ENCODE data around the gene GINS1. TPM values are rescaled to one million over a fixed set of nuclear protein-coding genes. Genes with fewer than 3 reads are reported as not detected.
A peak's percentile ranks its signal among the peaks of the same experiment; 100 is the strongest.

The GINS1 gene
- total RNA-seq, 2 experiments from 2014 or later: 25.5 to 27.7 TPM

- Mint-ChIP-seq H3K4me1 (ENCODE audit: low read depth) (no peaks in the 10 kb centered on the region), H3K27ac (no peak overlapping the region), H3K9me3 (no peaks in the 10 kb centered on the region), H3K4me3 (no peak overlapping the region), H3K36me3 (ENCODE audit: low read depth) (no peaks in the 10 kb centered on the region), H3K27me3 (ENCODE audit: low read depth) (no peaks in the 10 kb centered on the region)
- intact Hi-C loops (cut with micrococcal nuclease): no loop called here
- CTCF ChIA-PET: interaction anchor here (0.8 kb wide), 1 partner anchor 152 kb away, joined by 3 read pairs; no protein-coding TSS in a partner anchor
- DNase-seq: no peak
These were observed 53.2 kb downstream of the GINS1 start for GRCh38 chr20:25460566-25461280.

DNA sequence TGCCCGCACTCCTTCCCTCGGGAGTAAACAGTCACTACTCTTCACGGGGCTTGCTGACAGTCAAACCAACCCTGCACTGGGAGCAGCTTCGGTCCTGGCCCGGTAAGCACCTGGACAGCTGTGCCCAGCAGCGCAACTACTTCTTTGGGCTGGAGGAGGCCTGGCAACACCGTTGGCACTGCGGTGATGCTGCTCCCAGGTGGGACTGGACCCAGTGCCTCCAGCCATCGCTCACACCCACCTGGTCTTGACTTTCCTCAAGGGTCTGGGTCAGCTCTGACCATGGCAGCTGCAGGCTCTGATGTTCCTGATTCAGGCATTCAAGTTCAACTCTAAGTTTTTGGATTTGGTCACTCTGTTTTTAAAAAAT is 53.8 kb downstream of the GINS1 start:
- no peaks in the 10 kb centered on the region for H3K4me1 Mint-ChIP-seq (ENCODE audit: low read depth)
- CTCF ChIA-PET: interaction anchor here (0.8 kb wide), 1 partner anchor 153 kb away, joined by 3 read pairs; no protein-coding TSS in a partner anchor
- intact Hi-C loops (cut with micrococcal nuclease): no loop called here
- DNase-seq: no peak
- no peaks in the 10 kb centered on the region for H3K9me3 Mint-ChIP-seq
- H3K4me3 Mint-ChIP-seq: no peak overlapping the region
- H3K27ac Mint-ChIP-seq: no peak overlapping the region
- H3K27me3 Mint-ChIP-seq (ENCODE audit: low read depth): no peaks in the 10 kb centered on the region
- H3K36me3 Mint-ChIP-seq (ENCODE audit: low read depth): no peaks in the 10 kb centered on the region

- Mint-ChIP-seq H3K4me1 (ENCODE audit: low read depth) (no peaks in the 10 kb centered on the region), H3K27me3 (ENCODE audit: low read depth) (no peaks in the 10 kb centered on the region), H3K36me3 (ENCODE audit: low read depth) (no peaks in the 10 kb centered on the region), H3K9me3 (no peaks in the 10 kb centered on the region), H3K4me3 (no peak overlapping the region), H3K27ac (no peak overlapping the region)
- no peak for DNase-seq
- CTCF ChIA-PET: interaction anchor here (0.8 kb wide), 1 partner anchor 153 kb away, joined by 3 read pairs; no protein-coding TSS in a partner anchor
- intact Hi-C loops (cut with micrococcal nuclease): no loop called here
These were observed 54.5 kb downstream of the GINS1 start for GRCh38 chr20:25461786-25462545.

DNA sequence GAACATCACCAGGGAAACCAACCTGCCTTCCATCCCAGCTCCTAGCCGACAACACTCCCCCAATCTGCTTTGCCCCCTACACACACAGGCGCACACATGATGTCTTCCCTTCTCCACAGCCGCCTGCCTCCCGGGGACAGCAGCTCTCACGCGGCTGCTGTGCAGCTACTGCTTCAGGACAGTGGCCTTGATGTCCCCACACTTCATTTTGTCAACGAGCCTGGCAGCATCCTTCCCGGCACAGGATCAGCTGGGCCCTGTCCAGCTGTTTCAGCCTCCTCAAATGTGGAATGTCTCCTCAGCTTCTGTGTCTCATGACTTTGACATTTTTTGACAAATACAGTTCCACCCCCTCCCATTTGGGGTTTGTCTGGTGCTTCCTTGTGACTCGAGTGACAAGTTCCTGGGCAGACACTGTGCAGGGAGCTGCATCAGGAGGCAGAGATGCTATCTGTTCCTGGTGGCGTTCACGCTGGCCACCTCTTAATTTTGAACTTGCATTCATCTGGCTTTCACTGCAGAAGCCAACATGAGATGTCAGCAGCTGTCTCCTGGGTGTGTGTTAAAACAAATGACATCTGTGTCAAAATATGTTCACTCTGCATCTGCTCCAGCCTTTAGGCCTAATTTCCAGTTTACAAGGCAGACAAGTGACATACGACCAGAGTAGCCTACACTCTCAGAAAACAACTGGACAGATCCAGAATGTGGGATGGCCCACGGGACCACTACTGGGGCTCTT is 57.2 kb downstream of the GINS1 start:
- no peak for DNase-seq
- Mint-ChIP-seq H3K9me3 (no peaks in the 10 kb centered on the region), H3K4me3 (no peak overlapping the region), H3K27me3 (ENCODE audit: low read depth) (no peaks in the 10 kb centered on the region), H3K36me3 (ENCODE audit: low read depth) (no peaks in the 10 kb centered on the region), H3K4me1 (ENCODE audit: low read depth) (no peaks in the 10 kb centered on the region), H3K27ac (no peak overlapping the region)
- intact Hi-C loops (cut with micrococcal nuclease): no loop called here
- CTCF ChIA-PET: no interaction called here

DNA sequence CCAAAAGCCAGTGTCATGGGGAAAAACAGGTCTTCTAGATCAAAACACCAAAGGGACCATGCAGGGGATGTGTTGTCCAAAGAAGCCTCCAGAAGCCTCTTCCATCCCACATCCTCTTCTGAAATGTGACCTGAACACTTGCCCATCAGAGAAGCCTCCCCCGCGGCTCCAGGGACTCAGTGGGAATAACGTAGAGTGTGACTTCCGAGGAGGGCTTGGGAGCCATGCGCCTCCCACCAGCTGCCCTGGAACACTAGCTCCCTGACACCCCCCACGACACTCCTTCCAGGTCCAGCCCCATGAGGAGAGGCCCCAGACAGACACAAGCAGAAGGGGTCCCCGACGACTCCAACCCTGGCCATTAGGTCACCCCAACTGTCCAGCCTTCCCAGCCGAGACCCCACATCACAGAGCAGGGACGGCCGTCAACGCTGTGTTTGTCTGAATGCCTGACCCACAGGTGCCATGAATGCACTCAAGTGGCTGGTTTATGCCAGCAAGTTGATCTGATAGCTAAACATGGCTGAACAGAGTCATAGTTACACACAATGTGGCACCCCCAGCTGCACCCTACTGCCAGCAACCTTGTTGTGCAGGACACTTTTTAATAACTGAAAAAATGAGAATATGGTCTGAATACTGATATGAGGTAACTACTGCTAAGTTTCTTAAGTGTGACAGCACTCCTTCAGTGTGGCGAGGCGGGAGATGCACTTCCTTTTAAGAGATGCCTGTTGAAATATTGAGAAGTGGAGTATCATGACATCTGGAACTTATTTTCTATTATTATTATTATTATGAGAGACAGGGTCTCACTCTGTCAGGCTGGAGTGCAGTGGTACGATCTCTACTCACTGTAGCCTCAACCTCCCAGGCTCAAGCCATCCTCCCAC is 58.0 kb downstream of the GINS1 start:
- Mint-ChIP-seq H3K27me3 (ENCODE audit: low read depth) (no peaks in the 10 kb centered on the region), H3K4me3 (no peak overlapping the region), H3K4me1 (ENCODE audit: low read depth) (peaks cover 6% of the 10 kb centered on the region), H3K27ac (no peak overlapping the region), H3K9me3 (no peaks in the 10 kb centered on the region), H3K36me3 (ENCODE audit: low read depth) (no peaks in the 10 kb centered on the region)
- CTCF ChIA-PET: no interaction called here
- DNase-seq: no peak
- intact Hi-C loops (cut with micrococcal nuclease): no loop called here

DNA sequence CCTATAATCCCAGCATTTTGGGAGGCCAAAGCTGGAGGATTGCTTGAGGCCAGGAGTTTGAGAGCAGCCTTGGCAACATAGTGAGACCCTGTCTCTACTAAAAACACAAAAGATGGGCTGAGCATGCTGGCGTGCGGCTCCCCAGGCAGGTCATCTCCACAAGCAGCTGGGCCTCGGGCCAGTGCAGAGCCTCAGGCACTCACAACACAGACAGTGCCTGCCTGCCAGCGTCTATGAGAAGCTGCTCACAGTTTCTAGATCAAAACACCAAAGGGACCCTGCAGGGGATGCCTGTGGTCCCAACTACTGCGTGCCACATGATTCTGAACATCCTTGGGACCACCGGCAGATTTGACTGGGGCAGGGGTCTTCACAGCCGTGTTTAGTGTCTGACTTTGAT is 59.4 kb downstream of the GINS1 start:
- no peaks in the 10 kb centered on the region for H3K9me3 Mint-ChIP-seq
- H3K36me3 Mint-ChIP-seq (ENCODE audit: low read depth): no peaks in the 10 kb centered on the region
- H3K4me3 Mint-ChIP-seq: no peak overlapping the region
- H3K27ac Mint-ChIP-seq: no peak overlapping the region
- no peaks in the 10 kb centered on the region for H3K27me3 Mint-ChIP-seq (ENCODE audit: low read depth)
- intact Hi-C loops (cut with micrococcal nuclease): no loop called here
- peaks cover 6% of the 10 kb centered on the region for H3K4me1 Mint-ChIP-seq (ENCODE audit: low read depth)
- CTCF ChIA-PET: no interaction called here
- no peak for DNase-seq

- Mint-ChIP-seq H3K4me1 (ENCODE audit: low read depth) (peaks cover 6% of the 10 kb centered on the region), H3K27me3 (ENCODE audit: low read depth) (no peaks in the 10 kb centered on the region), H3K4me3 (no peak overlapping the region), H3K36me3 (ENCODE audit: low read depth) (no peaks in the 10 kb centered on the region), H3K27ac (no peak overlapping the region), H3K9me3 (no peaks in the 10 kb centered on the region)
- intact Hi-C loops (cut with micrococcal nuclease): no loop called here
- CTCF ChIA-PET: no interaction called here
- DNase-seq: no peak
These were observed 60.0 kb downstream of the GINS1 start for GRCh38 chr20:25467441-25467840.

DNA sequence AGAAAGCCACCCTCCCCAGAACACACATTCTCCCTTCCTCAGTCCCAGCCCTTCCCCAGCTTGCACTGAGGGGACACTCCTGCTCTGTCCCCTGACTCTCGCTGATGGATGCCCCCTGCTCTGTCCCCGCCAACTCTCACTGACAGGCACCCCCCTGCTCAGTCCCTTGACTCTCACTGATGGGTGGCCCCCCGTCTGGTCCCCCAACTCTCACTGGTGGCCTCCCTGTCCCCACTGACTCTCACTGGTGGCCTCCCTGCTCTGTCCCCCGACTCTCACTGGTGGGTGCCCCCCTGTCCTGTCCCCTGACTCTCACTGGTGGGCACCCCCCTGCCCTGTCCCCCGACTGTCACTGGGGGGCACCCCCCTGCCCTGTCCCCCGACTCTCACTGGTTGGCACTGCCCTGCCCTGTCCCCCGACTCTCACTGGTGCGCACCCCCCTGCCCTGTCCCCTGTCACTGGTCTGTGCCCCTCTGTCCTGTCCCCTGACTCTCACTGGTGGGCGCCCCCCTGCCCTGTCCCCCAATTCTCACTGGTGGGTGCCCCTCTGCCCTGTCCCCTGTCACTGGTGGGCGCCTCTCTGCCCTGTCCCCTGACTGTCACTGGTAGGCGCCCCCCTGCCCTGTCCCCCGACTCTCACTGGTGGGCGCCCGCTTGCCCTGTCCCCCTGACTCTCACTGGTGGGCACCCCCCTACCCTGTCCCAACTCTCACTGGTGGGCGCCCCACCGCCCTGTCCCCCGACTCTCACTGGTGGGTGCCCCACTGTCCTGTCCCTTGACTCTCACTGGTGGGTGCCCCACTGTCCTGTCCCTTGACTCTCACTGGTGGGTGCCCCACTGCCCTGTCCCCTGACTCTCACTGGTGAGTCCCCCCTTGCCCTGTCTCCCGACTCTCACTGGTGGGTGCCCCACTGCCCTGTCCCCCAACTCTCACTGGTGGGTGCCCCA is 60.9 kb downstream of the GINS1 start:
- intact Hi-C loops (cut with micrococcal nuclease): no loop called here
- Mint-ChIP-seq H3K36me3 (ENCODE audit: low read depth) (no peaks in the 10 kb centered on the region), H3K27me3 (ENCODE audit: low read depth) (no peaks in the 10 kb centered on the region), H3K4me1 (ENCODE audit: low read depth) (peaks cover 6% of the 10 kb centered on the region), H3K9me3 (no peaks in the 10 kb centered on the region), H3K27ac (no peak overlapping the region), H3K4me3 (no peak overlapping the region)
- no peak for DNase-seq
- CTCF ChIA-PET: interaction anchor here (0.7 kb wide), 1 partner anchor 151 kb away, joined by 3 read pairs; no protein-coding TSS in a partner anchor

GRCh38 chr20:25469558-25469957 is 62.1 kb downstream of the GINS1 start:
- CTCF ChIA-PET: interaction anchor here (0.6 to 2.3 kb wide), 3 partner anchors 61 to 101 kb away, joined by 4 to 9 read pairs (median 4); no protein-coding TSS in a partner anchor
- peaks cover 6% of the 10 kb centered on the region for H3K4me1 Mint-ChIP-seq (ENCODE audit: low read depth)
- intact Hi-C loops (cut with micrococcal nuclease): no loop called here
- no peak overlapping the region for H3K27ac Mint-ChIP-seq
- H3K36me3 Mint-ChIP-seq (ENCODE audit: low read depth): no peaks in the 10 kb centered on the region
- H3K27me3 Mint-ChIP-seq (ENCODE audit: low read depth): no peaks in the 10 kb centered on the region
- H3K9me3 Mint-ChIP-seq: no peaks in the 10 kb centered on the region
- no peak for DNase-seq
- no peak overlapping the region for H3K4me3 Mint-ChIP-seq

DNA sequence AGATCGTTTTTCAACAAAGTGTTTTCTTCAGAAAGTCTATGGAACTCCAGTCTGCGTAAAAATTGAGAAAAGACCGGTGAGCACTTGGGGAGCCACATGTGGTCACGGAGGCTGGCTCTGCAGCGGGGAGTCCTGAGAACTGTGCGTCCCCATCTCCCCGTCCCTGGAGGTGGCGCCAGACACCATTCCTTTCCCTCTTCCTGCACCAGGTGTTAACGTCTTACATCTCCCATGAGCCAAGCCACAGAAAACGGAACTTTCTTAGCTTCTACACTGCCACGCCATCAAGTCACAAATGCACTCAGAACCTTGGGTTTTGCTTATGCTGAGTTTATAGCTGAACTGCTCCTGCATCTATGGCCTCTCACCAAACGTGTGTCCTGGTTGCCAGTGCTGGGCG is 62.6 kb downstream of the GINS1 start:
- no peaks in the 10 kb centered on the region for H3K36me3 Mint-ChIP-seq (ENCODE audit: low read depth)
- intact Hi-C loops (cut with micrococcal nuclease): loop anchor here (5.0 kb wide), 1 partner anchor 62 kb away; no protein-coding TSS in a partner anchor

GRCh38 chr20:25471020-25471419 is 63.5 kb downstream of the GINS1 start:
- Mint-ChIP-seq H3K9me3 (no peaks in the 10 kb centered on the region), H3K27me3 (ENCODE audit: low read depth) (no peaks in the 10 kb centered on the region), H3K4me3 (no peak overlapping the region), H3K27ac (no peak overlapping the region), H3K4me1 (ENCODE audit: low read depth) (peaks cover 6% of the 10 kb centered on the region), H3K36me3 (ENCODE audit: low read depth) (no peaks in the 10 kb centered on the region)
- intact Hi-C loops (cut with micrococcal nuclease): loop anchor here (5.0 kb wide), 1 partner anchor 61 kb away; no protein-coding TSS in a partner anchor
- DNase-seq: no peak
- CTCF ChIA-PET: interaction anchor here (1.3 to 2.3 kb wide), 3 partner anchors 8 to 70 kb away, joined by 3 to 9 read pairs (median 4); no protein-coding TSS in a partner anchor

More for the DNA sequence above, 62.6 kb downstream of the GINS1 start:
- Mint-ChIP-seq H3K4me1 (ENCODE audit: low read depth) (peaks cover 6% of the 10 kb centered on the region), H3K27me3 (ENCODE audit: low read depth) (no peaks in the 10 kb centered on the region), H3K4me3 (no peak overlapping the region), H3K27ac (no peak overlapping the region), H3K9me3 (no peaks in the 10 kb centered on the region)
- CTCF ChIA-PET: interaction anchor here (0.6 to 2.3 kb wide), 8 partner anchors 9 to 459 kb away, joined by 3 to 9 read pairs (median 4); no protein-coding TSS in a partner anchor
- DNase-seq: peak; percentile 76
